K562 (cell line): ENCODE results near the gene ZCCHC14. TPM values are rescaled to one million over a fixed set of nuclear protein-coding genes. Genes with fewer than 3 reads are reported as not detected.
A peak's percentile ranks its signal among the peaks of the same experiment; 100 is the strongest.

Experiments used
- ATAC-seq: fragments of 200-7000 bp; cut with Tn5 transposase; 3 replicates; pipeline ENCODE4 v1.9.1; 2020; ENCODE audit warnings: moderate library complexity
- BruUV-seq: library from RNA; stranded (reverse); fragments of 400-500 nt; replicated peaks from 2 replicates; lab custom pipeline; 2021; lab: Mats Ljungman, UMichigan
- CTCF ChIA-PET: fragments of 300-600 bp; formaldehyde crosslinking; extraction: SDS; loops from one replicate; lab custom pipeline; 2021; ENCODE audit warnings: low intra/inter-chr PET ratio; lab: Yijun Ruan, JAX
- POLR2A ChIA-PET: fragments of 300-600, 350-650 bp; sonication (Branson Sonifier 250); formaldehyde crosslinking; extraction: SDS; loops from one replicate; lab custom pipeline; 2021; ENCODE audit warnings: antibody characterized with exemption, inconsistent platforms; lab: Yijun Ruan, JAX
- DNase-seq, 4 experiments: peaks; one replicate each; pipeline versions ENCODE4 v3.0.0 to v3.0.0-alpha.2; 2011 to 2018; ENCODE audit warnings: low spot score in 3 of 4, mixed read lengths in 3 of 4; ENCODE audit errors: extremely low read depth in 1 of 4
- FAIRE-seq: peaks from 2 replicates; lab custom pipeline; 2011; peaks lifted over from hg19 to GRCh38; lab: Jason Lieb, UNC
- H2AFZ ChIP-seq: 2 replicates; pipeline ENCODE4 v1.6.0; 2011; ENCODE audit warnings: low read depth, low read length, control low read depth, inconsistent platforms
- H3K27ac ChIP-seq: fragments of 200-600 bp; 3 replicates; pipeline ENCODE4 v1.8.0; 2011; ENCODE audit warnings: low read depth, mild to moderate bottlenecking, control low read depth, inconsistent platforms, low read length, moderate library complexity, mixed read lengths; ENCODE audit errors: extremely low read depth
- H3K27me3 ChIP-seq, 2 experiments: fragments of 300-600 bp in 1 of 2; 2 replicates in 1 of 2; 3 replicates in 1 of 2; pipeline versions ENCODE4 v1.6.0 to v1.8.0; 2011; ENCODE audit warnings: inconsistent platforms in 2 of 2, low read length in 2 of 2, mild to moderate bottlenecking in 1 of 2, mixed read lengths in 1 of 2, moderate library complexity in 1 of 2; ENCODE audit not compliant: control insufficient read depth in 2 of 2, insufficient read depth in 2 of 2
- H3K36me3 ChIP-seq: fragments of 300-600 bp; 3 replicates; pipeline ENCODE4 v1.8.0; 2011; ENCODE audit warnings: mild to moderate bottlenecking, low read length, inconsistent platforms; ENCODE audit not compliant: control insufficient read depth, insufficient read depth
- H3K4me1 ChIP-seq, 2 experiments: fragments of 200-600 bp in 1 of 2; replicated peaks in 1 of 2; 2 replicates in 1 of 2; 3 replicates in 1 of 2; pipeline versions ENCODE4 v1.5.1 to v1.8.0; 2011; ENCODE audit warnings: inconsistent platforms in 2 of 2, low read length in 2 of 2, mild to moderate bottlenecking in 1 of 2, mixed read lengths in 1 of 2, moderate library complexity in 1 of 2; ENCODE audit not compliant: control insufficient read depth in 2 of 2, insufficient read depth in 2 of 2
- H3K4me2 ChIP-seq: 2 replicates; pipeline ENCODE4 v1.6.1; 2011; ENCODE audit warnings: low read length, control low read depth, inconsistent platforms, mixed read lengths; ENCODE audit not compliant: insufficient read depth
- H3K4me3 ChIP-seq: fragments of 200-600 bp; sonication (generic), shearing (Covaris generic); 2 replicates; pipeline ENCODE4 v1.5.1; 2016; ENCODE audit warnings: control low read depth, inconsistent platforms
- H3K79me2 ChIP-seq: fragments of 200-600 bp; 3 replicates; pipeline ENCODE4 v1.8.0; 2011; ENCODE audit warnings: low read length, inconsistent platforms; ENCODE audit not compliant: control insufficient read depth, insufficient read depth
- H3K9ac ChIP-seq, 2 experiments: 2 replicates each; pipeline versions ENCODE4 v1.6.0 to v1.6.1; 2011; ENCODE audit warnings: low read depth in 2 of 2, low read length in 2 of 2, control low read depth in 1 of 2, inconsistent platforms in 1 of 2, mild to moderate bottlenecking in 1 of 2, mixed read lengths in 1 of 2; ENCODE audit not compliant: insufficient read depth in 1 of 2
- H3K9me1 ChIP-seq: one replicate; pipeline ENCODE4 v1.6.0; 2011; ENCODE audit warnings: inconsistent platforms, mild to moderate bottlenecking, low read length, moderate library complexity; ENCODE audit not compliant: control insufficient read depth, insufficient read depth
- H3K9me3 ChIP-seq: replicated peaks from 2 replicates; pipeline ENCODE4 v1.5.1; 2011; ENCODE audit warnings: low read depth, low read length, inconsistent platforms; ENCODE audit not compliant: control insufficient read depth, insufficient read depth
- H4K20me1 ChIP-seq: replicated peaks from 2 replicates; pipeline ENCODE4 v1.6.1; 2011; ENCODE audit warnings: low read length, inconsistent platforms, mixed read lengths; ENCODE audit not compliant: control insufficient read depth, insufficient read depth
- BMI1 ChIP-seq: fragments of 150-350 bp; IDR thresholded peaks from 2 replicates; pipeline ENCODE4 v1.6.1; 2014; ENCODE audit warnings: low read length
- CEBPG ChIP-seq, 3 experiments: fragments of 200-800 bp in 1 of 3; sonication (Bioruptor generic) in 1 of 3; sonication (generic) in 1 of 3; formaldehyde crosslinking in 1 of 3; IDR thresholded peaks in 2 of 3; conservative IDR thresholded peaks in 1 of 3; 2 replicates each; pipeline versions ENCODE4 v1.6.1 to v1.8.0; 2016 to 2022; ENCODE audit warnings: missing compliant biosample characterization in 2 of 3, missing genetic modification characterization in 2 of 3, mild to moderate bottlenecking in 1 of 3, missing genetic modification reagents in 1 of 3
- ETV1 ChIP-seq: fragments of 450-650 bp; conservative IDR thresholded peaks from 2 replicates; pipeline ENCODE4 v1.6.1; 2016; ENCODE audit warnings: missing genetic modification characterization, control low read depth, low read depth, missing compliant biosample characterization
- HDAC6 ChIP-seq: IDR thresholded peaks from 2 replicates; pipeline ENCODE4 v1.6.1; 2012; ENCODE audit warnings: low read depth, mild to moderate bottlenecking, control low read depth, inconsistent platforms, low read length, moderate library complexity
- POLR2AphosphoS2 ChIP-seq: IDR thresholded peaks from 2 replicates; pipeline ENCODE4 v1.6.1; 2012; ENCODE audit warnings: low read length, improper control_type of control experiment
- PPARD ChIP-seq: fragments of 250-450 bp; sonication (Bioruptor Pico); IDR thresholded peaks from 2 replicates; pipeline ENCODE4 v1.8.0; 2022; ENCODE audit warnings: inconsistent platforms, mild to moderate bottlenecking, moderate library complexity
- RAD51 ChIP-seq: fragments of 450-650 bp; IDR thresholded peaks from 2 replicates; pipeline ENCODE4 v1.7.1; 2016; ENCODE audit warnings: low read depth, mild to moderate bottlenecking, borderline replicate concordance
- RBM17 ChIP-seq: fragments of 200-400 bp; formaldehyde crosslinking; IDR thresholded peaks from 2 replicates; pipeline ENCODE4 v1.6.1; 2017; ENCODE audit warnings: low read depth, mild to moderate bottlenecking, low read length, borderline replicate concordance
- SIN3B ChIP-seq: fragments of 450-650 bp; IDR thresholded peaks from 2 replicates; pipeline ENCODE4 v1.6.1; 2017; ENCODE audit warnings: low read depth, mild to moderate bottlenecking, moderate library complexity
- ZFX ChIP-seq: sonication (generic); formaldehyde crosslinking; IDR thresholded peaks from 2 replicates; pipeline ENCODE4 v1.8.0; 2022; ENCODE audit warnings: mild to moderate bottlenecking, missing genetic modification reagents, moderate library complexity
- ZNF311 ChIP-seq: fragments of 250-450 bp; sonication (Bioruptor Pico); IDR thresholded peaks from 2 replicates; pipeline ENCODE4 v1.4.0; 2020; ENCODE audit warnings: mild to moderate bottlenecking, moderate library complexity
- WGBS: fragments of 100-300 bp; shearing (Covaris generic); methylation state at CpG from one replicate; pipeline ENCODE4 v1.1.6; 2016; ENCODE audit warnings: low coverage, mixed read lengths; ENCODE audit not compliant: insufficient coverage; ENCODE audit errors: missing lambda C conversion rate; 5-methylcytosine and 5-hydroxymethylcytosine counted together
- in situ Hi-C: fragments of 300-500 bp; cut with MboI; formaldehyde crosslinking; loops from 4 replicates; pipeline ENCODE4 v1.15.0; 2018; ENCODE audit warnings: inconsistent platforms, mixed read lengths
- intact Hi-C: fragments of 100-400 bp; cut with micrococcal nuclease; formaldehyde crosslinking; loops from 2 replicates; pipeline ENCODE4 v1.14.2; 2022
- polyA plus RNA-seq, 8 experiments: library from polyadenylated mRNA; depleted of rRNA in 4 of 8; stranded (reverse) in 5 of 8; unstranded in 3 of 8; fragments of >200 nt; fragmentation: Nextera tagmentation in 2 of 8; fragmentation: Illumina TruSeq in 1 of 8; extraction: Ambion mirVana in 2 of 8; extraction: Trizol in 1 of 8; gene quantifications; 2 replicates each; pipeline versions ENCODE4 v1.2.1 to v1.2.3, GENCODE V29; 2011 to 2014; ENCODE audit warnings: inconsistent platforms in 1 of 8, missing spikeins in 1 of 8
- total RNA-seq, 7 experiments: library from RNA; depleted of rRNA in 6 of 7; stranded (reverse); fragments of >200 nt in 6 of 7; fragmentation: Illumina TruSeq in 2 of 7; extraction: Trizol in 2 of 7; gene quantifications; 2 replicates each; pipeline versions ENCODE4 v1.2.1 to v1.2.3, GENCODE V29; 2011 to 2021; ENCODE audit warnings: low replicate concordance in 1 of 7
- TF ChIP-seq, protein P1 (sequence below): fragments of 250-450 bp; sonication (Bioruptor Pico); IDR thresholded peaks from 2 replicates; pipeline ENCODE4 v1.4.0; 2020; ENCODE audit warnings: mild to moderate bottlenecking, moderate library complexity
- TF ChIP-seq, protein P2 (sequence below): IDR thresholded peaks from 2 replicates; pipeline ENCODE4 v1.6.1; 2011; ENCODE audit warnings: borderline replicate concordance, low read depth, mild to moderate bottlenecking, moderate library complexity, low read length; ENCODE audit not compliant: insufficient read depth, poor library complexity, severe bottlenecking

Gene ZCCHC14
- total and polyA plus RNA-seq, 9 of the 15 experiments (the other 6 are each of a cell fraction or from before 2014, with no cell fraction given) = 1.5 to 12.4 (median 2.9) TPM

DNA sequence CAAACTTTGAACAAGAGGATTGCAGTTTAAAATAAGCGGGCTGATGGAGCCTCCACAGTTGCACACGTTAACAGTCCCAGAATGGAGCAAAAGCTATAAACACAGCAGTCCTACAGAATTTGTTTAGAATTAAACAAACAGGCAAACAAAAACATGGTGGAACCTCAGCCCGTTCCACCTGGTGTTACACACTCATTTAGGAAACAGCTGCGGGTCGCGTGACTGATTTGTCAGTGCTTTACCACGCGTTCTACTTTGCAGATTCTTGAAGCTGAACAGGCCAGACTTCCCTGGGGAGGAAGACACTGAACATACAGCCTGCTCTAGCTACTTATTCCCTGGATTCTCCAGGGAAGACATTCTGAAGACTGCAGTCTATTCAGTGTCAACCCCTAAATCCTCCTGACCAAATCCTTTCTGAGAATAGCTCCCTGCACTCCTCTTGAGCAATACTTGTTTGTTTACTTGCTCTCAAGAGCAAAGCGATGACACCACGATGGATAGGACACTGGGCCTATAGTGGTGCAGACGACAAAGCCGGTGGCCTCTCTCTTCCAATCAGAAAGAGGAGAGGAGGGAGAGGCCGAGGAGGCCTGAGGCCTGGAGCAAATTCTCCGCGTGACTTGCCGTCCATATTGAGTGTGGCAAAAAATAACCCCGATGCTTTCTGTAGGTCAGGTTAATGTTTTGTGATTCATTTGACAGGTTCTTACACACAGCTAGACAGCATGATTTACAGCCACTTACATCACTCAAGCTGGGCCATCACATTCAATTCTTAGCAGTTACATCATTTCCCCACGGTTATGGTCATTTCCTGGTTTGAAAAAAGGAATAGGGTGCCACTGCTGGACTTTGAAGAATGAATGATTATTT lies 104.6 kb downstream of the ZCCHC14 start:
- Histone ChIP-seq H2AFZ (peak overlapping the region; percentile 90), H4K20me1 (peaks cover 6% of the 10 kb centered on the region), H3K9ac (peak overlapping the region; percentile 56 to 79; a peak in 3 of 4 replicates), H3K4me2 (peak overlapping the region; percentile 88), H3K27ac (peak overlapping the region; percentile 97), H3K4me3 (no peak overlapping the region), H3K27me3 (no peaks in the 10 kb centered on the region), H3K9me3 (no peaks in the 10 kb centered on the region), H3K9me1 (no peaks in the 10 kb centered on the region), H3K36me3 (peaks cover 2% of the 10 kb centered on the region; the same call in 1 of the 3 replicates), H3K4me1 (peaks cover 28 to 40% of the 10 kb centered on the region in 2 experiments; a peak in 4 of 5 replicates), H3K79me2 (peaks cover 22% of the 10 kb centered on the region)
- intact Hi-C loops (no loop called here), in situ Hi-C loops (no loop called here)
- CTCF ChIA-PET = no interaction called here
- TSS peak; percentile 51 for BruUV-seq
- peak; percentile 99 for FAIRE-seq
- POLR2A ChIA-PET = interaction anchor here (0.7 to 3.1 kb wide), 11 partner anchors 9 to 1713 kb away, joined by 3 to 19 read pairs (median 4); no protein-coding TSS in a partner anchor
- ATAC-seq = peak; percentile 84
- peak; percentile 83 to 98 (median 92) for DNase-seq
- WGBS = 12% methylated on average over 18 of the region's 18 CpGs
- TF ChIP-seq, protein P1, sequence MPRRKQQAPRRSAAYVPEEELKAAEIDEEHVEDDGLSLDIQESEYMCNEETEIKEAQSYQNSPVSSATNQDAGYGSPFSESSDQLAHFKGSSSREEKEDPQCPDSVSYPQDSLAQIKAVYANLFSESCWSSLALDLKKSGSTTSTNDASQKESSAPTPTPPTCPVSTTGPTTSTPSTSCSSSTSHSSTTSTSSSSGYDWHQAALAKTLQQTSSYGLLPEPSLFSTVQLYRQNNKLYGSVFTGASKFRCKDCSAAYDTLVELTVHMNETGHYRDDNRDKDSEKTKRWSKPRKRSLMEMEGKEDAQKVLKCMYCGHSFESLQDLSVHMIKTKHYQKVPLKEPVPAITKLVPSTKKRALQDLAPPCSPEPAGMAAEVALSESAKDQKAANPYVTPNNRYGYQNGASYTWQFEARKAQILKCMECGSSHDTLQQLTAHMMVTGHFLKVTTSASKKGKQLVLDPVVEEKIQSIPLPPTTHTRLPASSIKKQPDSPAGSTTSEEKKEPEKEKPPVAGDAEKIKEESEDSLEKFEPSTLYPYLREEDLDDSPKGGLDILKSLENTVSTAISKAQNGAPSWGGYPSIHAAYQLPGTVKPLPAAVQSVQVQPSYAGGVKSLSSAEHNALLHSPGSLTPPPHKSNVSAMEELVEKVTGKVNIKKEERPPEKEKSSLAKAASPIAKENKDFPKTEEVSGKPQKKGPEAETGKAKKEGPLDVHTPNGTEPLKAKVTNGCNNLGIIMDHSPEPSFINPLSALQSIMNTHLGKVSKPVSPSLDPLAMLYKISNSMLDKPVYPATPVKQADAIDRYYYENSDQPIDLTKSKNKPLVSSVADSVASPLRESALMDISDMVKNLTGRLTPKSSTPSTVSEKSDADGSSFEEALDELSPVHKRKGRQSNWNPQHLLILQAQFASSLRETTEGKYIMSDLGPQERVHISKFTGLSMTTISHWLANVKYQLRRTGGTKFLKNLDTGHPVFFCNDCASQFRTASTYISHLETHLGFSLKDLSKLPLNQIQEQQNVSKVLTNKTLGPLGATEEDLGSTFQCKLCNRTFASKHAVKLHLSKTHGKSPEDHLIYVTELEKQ = peak; percentile 70
- TF ChIP-seq ETV1 (tag) (peak; percentile 83), RAD51 (peak; percentile 88), CEBPG (CRISPR knock-in tag; IDR thresholded peaks at IDR 0.05) (peak; percentile 97), CEBPG (tag; conservative IDR thresholded peaks at IDR 0.05 in 1 of 2, IDR thresholded peaks at IDR 0.05 in 1 of 2) (peak; percentile 99), ZFX (CRISPR knock-in tag) (peak; percentile 88), POLR2AphosphoS2 (peak; percentile 66; the same call in 1 of the 2 replicates), SIN3B (no peak), RBM17 (no peak), HDAC6 (no peak), BMI1 (no peak), ZNF311 (CRISPR knock-in tag) (peak; percentile 93), PPARD (CRISPR knock-in tag) (no peak)
- TF ChIP-seq, protein P2, sequence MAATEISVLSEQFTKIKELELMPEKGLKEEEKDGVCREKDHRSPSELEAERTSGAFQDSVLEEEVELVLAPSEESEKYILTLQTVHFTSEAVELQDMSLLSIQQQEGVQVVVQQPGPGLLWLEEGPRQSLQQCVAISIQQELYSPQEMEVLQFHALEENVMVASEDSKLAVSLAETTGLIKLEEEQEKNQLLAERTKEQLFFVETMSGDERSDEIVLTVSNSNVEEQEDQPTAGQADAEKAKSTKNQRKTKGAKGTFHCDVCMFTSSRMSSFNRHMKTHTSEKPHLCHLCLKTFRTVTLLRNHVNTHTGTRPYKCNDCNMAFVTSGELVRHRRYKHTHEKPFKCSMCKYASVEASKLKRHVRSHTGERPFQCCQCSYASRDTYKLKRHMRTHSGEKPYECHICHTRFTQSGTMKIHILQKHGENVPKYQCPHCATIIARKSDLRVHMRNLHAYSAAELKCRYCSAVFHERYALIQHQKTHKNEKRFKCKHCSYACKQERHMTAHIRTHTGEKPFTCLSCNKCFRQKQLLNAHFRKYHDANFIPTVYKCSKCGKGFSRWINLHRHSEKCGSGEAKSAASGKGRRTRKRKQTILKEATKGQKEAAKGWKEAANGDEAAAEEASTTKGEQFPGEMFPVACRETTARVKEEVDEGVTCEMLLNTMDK = no peak
